Measurements from ENCODE around the gene KLK5.
"Not testable (repeated sequence)": the region's sequence is repeated elsewhere in the genome, so short reads cannot be mapped to it uniquely, and the experiment has no call there.

Gene KLK5

GRCh38 chr19:50952910-50953309, at the start of gene KLK5:
Gene KLK5 (minus strand): TSS chr19:50953038. CDS start chr19:50952657, 381 bp downstream.
- no peak for DNase-seq

- DNase-seq, result no peak
Observed at GRCh38 chr19:51002089-51002532, 49.3 kb upstream of the KLK5 start.

- DNase-seq, result no peak
Observed at GRCh38 chr19:51001515-51001914, 48.7 kb upstream of the KLK5 start, which contains the start of gene KLK8. Gene KLK8 (minus strand): TSS chr19:51001604. CDS start chr19:51001167, 437 bp downstream.

GRCh38 chr19:51000981-51001380, 48.1 kb upstream of the KLK5 start:
- DNase-seq, result no peak

- DNase-seq, result no peak
Observed at GRCh38 chr19:51000426-51000825, 47.6 kb upstream of the KLK5 start.

- DNase-seq, result no peak
Observed at GRCh38 chr19:50998686-50999085, 45.8 kb upstream of the KLK5 start.

GRCh38 chr19:50998061-50998460, 45.2 kb upstream of the KLK5 start:
- no peak for DNase-seq

- DNase-seq, result no peak
Observed at GRCh38 chr19:50994129-50994528, 41.3 kb upstream of the KLK5 start.

GRCh38 chr19:50992666-50993035, 39.8 kb upstream of the KLK5 start:
- no peak for DNase-seq

- DNase-seq, result not testable (repeated sequence)
Observed at GRCh38 chr19:50984416-50984815, 31.6 kb upstream of the KLK5 start.

- no peak for DNase-seq
Observed at GRCh38 chr19:50983625-50984292, 30.9 kb upstream of the KLK5 start, which contains the start of gene KLK7. Gene KLK7 (minus strand): TSS chr19:50983917. CDS start chr19:50982399, 1,518 bp downstream.

GRCh38 chr19:50982186-50982585, 29.3 kb upstream of the KLK5 start:
- no peak for DNase-seq

GRCh38 chr19:50981587-50982146, 28.8 kb upstream of the KLK5 start:
- DNase-seq, result no peak

- no peak for DNase-seq
Observed at GRCh38 chr19:50980208-50980607, 27.4 kb upstream of the KLK5 start.

GRCh38 chr19:50979758-50980157, 26.9 kb upstream of the KLK5 start:
- DNase-seq, result no peak

GRCh38 chr19:50978772-50979390, 26.0 kb upstream of the KLK5 start:
- no peak for DNase-seq

- DNase-seq, result no peak
Observed at GRCh38 chr19:50977626-50978025, 24.8 kb upstream of the KLK5 start.

- DNase-seq, result no peak
Observed at GRCh38 chr19:50975766-50976165, 22.9 kb upstream of the KLK5 start.

GRCh38 chr19:50974702-50975556, 22.1 kb upstream of the KLK5 start:
- no peak for DNase-seq

GRCh38 chr19:50972795-50973376, 20.0 kb upstream of the KLK5 start:
- DNase-seq, result no peak

- DNase-seq, result not testable (repeated sequence)
Observed at GRCh38 chr19:50969810-50970209, 17.0 kb upstream of the KLK5 start.

- DNase-seq, result no peak
Observed at GRCh38 chr19:50969413-50969760, 16.5 kb upstream of the KLK5 start, which contains the start of gene KLK6. Gene KLK6 (minus strand): TSS chr19:50969591. CDS start chr19:50968104, 1,487 bp downstream.

Data from DMS153 (cell line).